Neutrophil (primary cell): ENCODE measurements around the gene RGL2.
"Not testable (repeated sequence)": the region's sequence is repeated elsewhere in the genome, so short reads cannot be mapped to it uniquely, and the experiment has no call there.

Experiments
- H3K27ac ChIP-seq: fragments of 200-600 bp; sonication (generic); 2 replicates; pipeline ENCODE4 v1.5.1; 2016; ENCODE audit warnings: mild to moderate bottlenecking, moderate library complexity
- H3K27me3 ChIP-seq: fragments of 200-600 bp; sonication (generic); 2 replicates; pipeline ENCODE4 v1.6.0; 2016; ENCODE audit warnings: mild to moderate bottlenecking
- H3K36me3 ChIP-seq: fragments of 200-600 bp; sonication (generic); 2 replicates; pipeline ENCODE4 v1.5.1; 2017
- H3K4me1 ChIP-seq, 2 experiments: fragments of 200-600 bp in 1 of 2; sonication (generic) in 1 of 2; 1 replicate in 1 of 2; 2 replicates in 1 of 2; pipeline versions ENCODE4 v1.5.1 to v1.6.1; 2013 to 2016; ENCODE audit warnings: low read depth in 1 of 2, low read length in 1 of 2, mild to moderate bottlenecking in 1 of 2, moderate library complexity in 1 of 2; ENCODE audit not compliant: control insufficient read depth in 1 of 2, insufficient read depth in 1 of 2
- H3K4me3 ChIP-seq, 2 experiments: fragments of 200-600 bp in 1 of 2; sonication (generic) in 1 of 2; 1 replicate in 1 of 2; 2 replicates in 1 of 2; pipeline ENCODE4 v1.5.1; 2013 to 2016; ENCODE audit warnings: low read depth in 1 of 2, low read length in 1 of 2, mild to moderate bottlenecking in 1 of 2, moderate library complexity in 1 of 2
- H3K9me3 ChIP-seq: fragments of 200-600 bp; sonication (generic); 2 replicates; pipeline ENCODE4 v1.5.1; 2016
- CTCF ChIP-seq: fragments of 200-600 bp; sonication (generic); IDR thresholded peaks from 2 replicates; pipeline ENCODE4 v1.5.1; 2016; ENCODE audit warnings: antibody characterized with exemption

RGL2 gene

GRCh38 chr6:33286946-33287914 lies 11.5 kb downstream of the RGL2 start:
- Histone ChIP-seq H3K36me3 (peaks cover 20% of the 10 kb centered on the region), H3K9me3 (no peaks in the 10 kb centered on the region), H3K27me3 (no peaks in the 10 kb centered on the region), H3K27ac (no peak overlapping the region), H3K4me1 (peaks cover 22 to 23% of the 10 kb centered on the region in 2 experiments), H3K4me3 (no peak overlapping the region)
- TF ChIP-seq CTCF = no peak

DNA sequence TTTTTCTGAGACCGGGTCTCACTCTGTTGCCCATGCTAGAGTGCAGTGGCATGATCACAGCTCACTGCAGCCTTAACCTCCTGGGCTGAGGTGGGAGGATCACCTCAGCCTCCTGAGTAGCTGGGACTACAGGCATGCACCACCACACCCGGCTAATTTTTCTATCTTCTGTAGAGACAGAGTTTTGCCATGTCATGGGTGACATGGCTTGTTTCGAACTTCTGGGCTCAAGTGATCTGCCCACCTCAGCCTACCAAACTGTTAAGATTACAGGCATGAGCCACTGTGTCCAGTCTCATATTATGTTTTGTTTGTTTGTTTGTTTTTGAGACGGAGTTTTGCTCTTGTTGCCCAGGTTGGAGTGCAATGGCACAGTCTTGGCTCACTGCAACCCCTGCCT lies 13.5 kb downstream of the RGL2 start:
- peaks cover 15% of the 10 kb centered on the region for H3K36me3 ChIP-seq

DNA sequence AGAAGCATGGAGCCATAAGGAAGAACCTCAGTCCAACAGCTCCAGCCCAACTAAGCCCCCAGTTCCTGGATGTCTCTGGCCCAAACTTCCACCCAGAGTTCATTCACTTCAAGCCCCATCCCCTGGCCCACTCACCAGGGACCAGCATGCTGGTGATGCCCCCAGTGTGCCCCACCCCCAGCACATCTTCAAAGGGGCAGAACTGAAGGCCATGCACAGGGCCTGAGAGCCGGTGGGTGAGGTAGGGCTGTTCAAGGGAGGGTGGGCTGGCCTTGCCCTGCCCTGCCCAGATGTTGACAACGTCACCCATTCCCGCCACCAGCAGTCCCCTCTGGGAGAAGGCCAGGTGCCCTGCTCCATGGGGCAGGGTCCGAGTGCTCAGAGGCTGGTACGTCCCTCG lies 18.2 kb downstream of the RGL2 start:
- Histone ChIP-seq H3K4me3 (no peak overlapping the region), H3K27me3 (no peaks in the 10 kb centered on the region), H3K4me1 (peaks cover 43 to 45% of the 10 kb centered on the region in 2 experiments), H3K27ac (peak overlapping the region; percentile 90), H3K36me3 (peaks cover 37% of the 10 kb centered on the region), H3K9me3 (no peaks in the 10 kb centered on the region)
- no peak for TF ChIP-seq CTCF

More for the DNA sequence above, 13.5 kb downstream of the RGL2 start:
- peaks cover 23 to 24% of the 10 kb centered on the region in 2 experiments for H3K4me1 ChIP-seq
- H3K27ac ChIP-seq, H3K27me3 ChIP-seq, H3K4me3 ChIP-seq, H3K9me3 ChIP-seq: not testable (repeated sequence)

GRCh38 chr6:33279971-33280511 lies 18.7 kb downstream of the RGL2 start:
- no peaks in the 10 kb centered on the region for H3K27me3 ChIP-seq

DNA sequence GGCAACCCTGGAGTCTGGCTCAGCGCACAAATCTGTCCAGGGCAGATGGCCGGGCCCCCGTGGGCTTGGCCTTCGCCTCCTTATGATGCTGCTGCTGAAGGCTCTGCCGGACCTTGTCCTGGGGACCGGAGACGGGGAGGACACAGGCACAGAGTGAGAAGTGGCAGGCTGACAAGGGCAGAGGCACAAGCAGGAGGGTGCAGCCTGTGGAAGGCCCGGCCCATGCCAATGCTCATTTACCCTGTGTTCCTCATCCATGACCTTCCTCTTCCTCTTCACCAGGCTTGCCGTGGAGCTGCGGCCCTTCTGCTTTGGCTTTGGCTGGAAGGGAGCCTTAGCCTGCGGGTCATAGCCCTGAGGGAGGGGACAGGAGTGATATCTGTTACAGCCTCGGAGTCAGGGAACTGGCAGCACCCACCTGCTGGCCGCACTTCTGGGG lies 19.5 kb downstream of the RGL2 start:
- no peak for TF ChIP-seq CTCF
- Histone ChIP-seq H3K9me3 (no peaks in the 10 kb centered on the region), H3K4me1 (peaks cover 43 to 45% of the 10 kb centered on the region in 2 experiments), H3K27ac (peak overlapping the region; percentile 90), H3K4me3 (peak overlapping the region in 1 of 2 experiments; percentile 77), H3K36me3 (peaks cover 37% of the 10 kb centered on the region), H3K27me3 (no peaks in the 10 kb centered on the region)

More at GRCh38 chr6:33279971-33280511, 18.7 kb downstream of the RGL2 start:
- Histone ChIP-seq H3K4me1 (peaks cover 43 to 45% of the 10 kb centered on the region in 2 experiments), H3K4me3 (no peak overlapping the region), H3K36me3 (peaks cover 37% of the 10 kb centered on the region), H3K27ac (peak overlapping the region; percentile 90), H3K9me3 (no peaks in the 10 kb centered on the region)
- peak; percentile 35 for TF ChIP-seq CTCF

DNA sequence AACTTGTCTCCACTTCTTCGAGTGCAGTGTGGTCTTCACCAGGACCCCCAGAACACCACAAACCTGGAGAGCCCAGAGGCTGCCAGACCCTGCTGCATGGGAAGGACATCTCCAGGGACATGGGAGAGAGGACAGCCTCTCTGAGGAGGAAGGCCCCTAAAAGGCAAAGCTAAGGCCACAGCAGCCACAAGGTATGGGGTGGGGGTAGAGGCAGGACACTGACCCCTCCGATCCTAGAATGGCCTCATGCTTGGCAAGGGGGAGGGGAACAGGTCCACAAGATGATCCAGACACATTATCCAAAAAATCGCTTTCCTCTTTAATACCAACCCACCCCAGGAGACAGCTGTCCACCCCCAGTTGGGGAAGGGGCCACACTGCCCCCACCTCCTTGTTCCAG lies 19.9 kb downstream of the RGL2 start:
- Histone ChIP-seq H3K9me3 (no peaks in the 10 kb centered on the region), H3K36me3 (peaks cover 37% of the 10 kb centered on the region), H3K4me1 (peaks cover 43 to 45% of the 10 kb centered on the region in 2 experiments), H3K27me3 (no peaks in the 10 kb centered on the region), H3K27ac (peak overlapping the region; percentile 90), H3K4me3 (peak overlapping the region in 1 of 2 experiments; percentile 77)
- no peak for TF ChIP-seq CTCF
